HCT116 (cell line): Measurements from ENCODE around the gene TRAF3.

ENCODE experiments used
- ATF3 ChIP-seq: IDR thresholded peaks from 2 replicates; pipeline ENCODE4 v1.6.1; 2012
- CEBPB ChIP-seq: IDR thresholded peaks from 2 replicates; pipeline ENCODE4 v1.6.1; 2012; ENCODE audit warnings: low read depth
- ELF1 ChIP-seq: IDR thresholded peaks from 2 replicates; pipeline ENCODE4 v1.6.1; 2012; ENCODE audit warnings: low read depth, borderline replicate concordance
- FOSL1 ChIP-seq: IDR thresholded peaks from 2 replicates; pipeline ENCODE4 v1.6.1; 2012; ENCODE audit warnings: low read depth
- POLR2A ChIP-seq: IDR thresholded peaks from 2 replicates; pipeline ENCODE4 v1.7.0; 2011; ENCODE audit warnings: borderline replicate concordance; ENCODE audit not compliant: insufficient read depth, insufficient read length; ENCODE audit errors: extremely low read depth
- SRF ChIP-seq: IDR thresholded peaks from 2 replicates; pipeline ENCODE4 v1.6.1; 2012; ENCODE audit warnings: low read depth
- YY1 ChIP-seq: IDR thresholded peaks from 2 replicates; pipeline ENCODE4 v1.6.1; 2011; ENCODE audit warnings: low read length, low read depth, moderate library complexity, mild to moderate bottlenecking; ENCODE audit not compliant: insufficient replicate concordance; ENCODE audit errors: extremely low read depth
- ZBTB33 ChIP-seq: IDR thresholded peaks from 2 replicates; pipeline ENCODE4 v1.6.1; 2011; ENCODE audit warnings: mild to moderate bottlenecking, low read length, moderate library complexity; ENCODE audit not compliant: insufficient replicate concordance; ENCODE audit errors: extremely low read depth
- ZNF274 ChIP-seq: fragments of 200-500 bp; sonication (Bioruptor generic); IDR thresholded peaks from 2 replicates; pipeline ENCODE4 v1.6.1; 2014; ENCODE audit warnings: mild to moderate bottlenecking, low read depth, low read length, inconsistent platforms
- TF ChIP-seq, protein P1 (sequence below), 3 experiments: fragments of 200-600 bp in 1 of 3; sonication (generic) in 1 of 3; IDR thresholded peaks in 2 of 3; conservative IDR thresholded peaks in 1 of 3; 2 replicates each; pipeline ENCODE4 v1.5.1; 2012 to 2017; ENCODE audit warnings: low read depth in 2 of 3, low read length in 2 of 3, antibody characterized with exemption in 1 of 3, borderline replicate concordance in 1 of 3, control low read depth in 1 of 3, mild to moderate bottlenecking in 1 of 3, mixed read lengths in 1 of 3, mixed run types in 1 of 3, moderate library complexity in 1 of 3; ENCODE audit not compliant: insufficient read depth in 1 of 3

DNA sequence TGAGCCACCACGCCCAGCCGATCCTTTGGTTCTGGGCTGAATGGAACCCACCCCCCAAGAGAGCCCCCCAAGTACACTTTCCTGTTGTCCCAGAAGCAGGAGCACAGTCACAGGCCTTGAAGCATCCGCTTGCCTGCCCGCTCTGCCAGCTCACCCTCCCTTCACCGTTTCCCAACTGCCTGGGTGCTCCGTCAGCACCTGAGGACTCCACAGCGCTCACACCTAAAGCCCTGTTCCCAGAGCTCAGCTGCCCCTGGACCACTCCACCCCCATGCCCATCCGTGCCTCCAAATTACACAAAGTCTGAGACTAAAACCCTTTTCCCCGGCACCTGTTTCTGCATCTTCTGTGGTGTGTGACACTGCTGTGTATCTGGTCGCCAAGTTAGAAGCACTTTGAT is 44.3 kb upstream of the TRAF3 start:
- TF ChIP-seq, protein P1, sequence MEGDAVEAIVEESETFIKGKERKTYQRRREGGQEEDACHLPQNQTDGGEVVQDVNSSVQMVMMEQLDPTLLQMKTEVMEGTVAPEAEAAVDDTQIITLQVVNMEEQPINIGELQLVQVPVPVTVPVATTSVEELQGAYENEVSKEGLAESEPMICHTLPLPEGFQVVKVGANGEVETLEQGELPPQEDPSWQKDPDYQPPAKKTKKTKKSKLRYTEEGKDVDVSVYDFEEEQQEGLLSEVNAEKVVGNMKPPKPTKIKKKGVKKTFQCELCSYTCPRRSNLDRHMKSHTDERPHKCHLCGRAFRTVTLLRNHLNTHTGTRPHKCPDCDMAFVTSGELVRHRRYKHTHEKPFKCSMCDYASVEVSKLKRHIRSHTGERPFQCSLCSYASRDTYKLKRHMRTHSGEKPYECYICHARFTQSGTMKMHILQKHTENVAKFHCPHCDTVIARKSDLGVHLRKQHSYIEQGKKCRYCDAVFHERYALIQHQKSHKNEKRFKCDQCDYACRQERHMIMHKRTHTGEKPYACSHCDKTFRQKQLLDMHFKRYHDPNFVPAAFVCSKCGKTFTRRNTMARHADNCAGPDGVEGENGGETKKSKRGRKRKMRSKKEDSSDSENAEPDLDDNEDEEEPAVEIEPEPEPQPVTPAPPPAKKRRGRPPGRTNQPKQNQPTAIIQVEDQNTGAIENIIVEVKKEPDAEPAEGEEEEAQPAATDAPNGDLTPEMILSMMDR (IDR thresholded peaks at IDR 0.05 in 2 of 3, conservative IDR thresholded peaks at IDR 0.05 in 1 of 3; ENCODE audit: borderline replicate concordance in 1 of 3, insufficient read depth in 1 of 3, low read depth in 2 of 3, low read length in 2 of 3), result no peak
- TF ChIP-seq POLR2A, result no peak
- TF ChIP-seq ATF3, result no peak
- TF ChIP-seq ELF1, result no peak
- TF ChIP-seq FOSL1, result no peak
- no peak for TF ChIP-seq CEBPB
- no peak for TF ChIP-seq SRF
- TF ChIP-seq ZNF274, result no peak
- no peak for TF ChIP-seq YY1
- no peak for TF ChIP-seq ZBTB33
